ENCODE measurements around the gene NFATC1.

Gene NFATC1

GRCh38 chr18:79372461-79372860 is 23.3 kb upstream of the NFATC1 start:
- no peaks in the 10 kb centered on the region for H3K9me3 ChIP-seq (replicated peaks in 1 of 2; ENCODE audit: control insufficient read depth in 2 of 2, insufficient read depth in 1 of 2, low read depth in 1 of 2, low read length in 2 of 2)
- no peak overlapping the region for H3K4me3 ChIP-seq (ENCODE audit: low read length in 2 of 2)
- H2BK5ac ChIP-seq (ENCODE audit: low read length), result no peak overlapping the region
- H2AFZ ChIP-seq (ENCODE audit: low read length), result no peak overlapping the region
- H2AK5ac ChIP-seq (ENCODE audit: low read depth, low read length), result no peak overlapping the region
- no peak overlapping the region for H3K4ac ChIP-seq (ENCODE audit: low read length)
- no peak overlapping the region for H4K8ac ChIP-seq (ENCODE audit: low read depth, low read length)
- no peaks in the 10 kb centered on the region for H3K27me3 ChIP-seq (ENCODE audit: control insufficient read depth in 3 of 3, insufficient read depth in 3 of 3, low read depth in 1 of 3, low read length in 3 of 3)
- WGBS, 2 donors (ENCODE audit: extremely low coverage in 2 of 2, insufficient read length in 2 of 2, insufficient replicate concordance in 1 of 2), result no CpG with 5 or more reads among the region's 10 CpGs
- H3K4me2 ChIP-seq (ENCODE audit: insufficient read depth, low read length, poor library complexity, severe bottlenecking), result no peak overlapping the region
- no peak for DNase-seq (ENCODE audit: low spot score)
- H2BK12ac ChIP-seq (ENCODE audit: low read length), result no peak overlapping the region
- H3K14ac ChIP-seq (ENCODE audit: low read length), result no peak overlapping the region
- peaks cover 9 to 23% of the 10 kb centered on the region in 2 donors for H3K36me3 ChIP-seq (replicated peaks in 1 of 2; ENCODE audit: control insufficient read depth in 2 of 2, insufficient read depth in 2 of 2, low read length in 2 of 2)
- no peak overlapping the region for H3K18ac ChIP-seq (ENCODE audit: low read length)
- H4K91ac ChIP-seq (ENCODE audit: low read depth, low read length, poor library complexity), result no peak overlapping the region
- no peak overlapping the region for H2BK15ac ChIP-seq (ENCODE audit: low read length)
- no peak overlapping the region for H2BK120ac ChIP-seq (ENCODE audit: low read depth, low read length)
- H3K4me1 ChIP-seq (ENCODE audit: control insufficient read depth in 2 of 2, insufficient read depth in 1 of 2, low read depth in 1 of 2, low read length in 2 of 2), result no peaks in the 10 kb centered on the region
- H3K9ac ChIP-seq (ENCODE audit: low read depth, low read length, poor library complexity), result no peak overlapping the region
- no peak overlapping the region for H3K27ac ChIP-seq (replicated peaks; ENCODE audit: low read length)
- no peak overlapping the region for H3K23ac ChIP-seq (ENCODE audit: low read depth, low read length, poor library complexity)
- H3K79me1 ChIP-seq (ENCODE audit: low read depth, low read length), result no peaks in the 10 kb centered on the region

GRCh38 chr18:79372991-79373390 is 22.7 kb upstream of the NFATC1 start:
- Histone ChIP-seq H2AFZ (ENCODE audit: low read length) (no peak overlapping the region), H2BK12ac (ENCODE audit: low read length) (no peak overlapping the region), H3K4me1 (ENCODE audit: control insufficient read depth in 2 of 2, insufficient read depth in 1 of 2, low read depth in 1 of 2, low read length in 2 of 2) (no peaks in the 10 kb centered on the region), H3K79me1 (ENCODE audit: low read depth, low read length) (no peaks in the 10 kb centered on the region), H3K4me2 (ENCODE audit: insufficient read depth, low read length, poor library complexity, severe bottlenecking) (no peak overlapping the region), H3K18ac (ENCODE audit: low read length) (no peak overlapping the region), H3K36me3 (replicated peaks in 1 of 2; ENCODE audit: control insufficient read depth in 2 of 2, insufficient read depth in 2 of 2, low read length in 2 of 2) (peaks cover 9 to 27% of the 10 kb centered on the region in 2 donors), H4K8ac (ENCODE audit: low read depth, low read length) (no peak overlapping the region), H3K4ac (ENCODE audit: low read length) (no peak overlapping the region), H2AK5ac (ENCODE audit: low read depth, low read length) (no peak overlapping the region), H3K27ac (replicated peaks; ENCODE audit: low read length) (no peak overlapping the region), H2BK5ac (ENCODE audit: low read length) (no peak overlapping the region), H3K4me3 (ENCODE audit: low read length in 2 of 2) (no peak overlapping the region), H3K23ac (ENCODE audit: low read depth, low read length, poor library complexity) (no peak overlapping the region), H3K27me3 (ENCODE audit: control insufficient read depth in 3 of 3, insufficient read depth in 3 of 3, low read depth in 1 of 3, low read length in 3 of 3) (no peaks in the 10 kb centered on the region), H3K9ac (ENCODE audit: low read depth, low read length, poor library complexity) (no peak overlapping the region), H2BK15ac (ENCODE audit: low read length) (no peak overlapping the region), H3K9me3 (replicated peaks in 1 of 2; ENCODE audit: control insufficient read depth in 2 of 2, insufficient read depth in 1 of 2, low read depth in 1 of 2, low read length in 2 of 2) (no peaks in the 10 kb centered on the region), H3K14ac (ENCODE audit: low read length) (no peak overlapping the region), H2BK120ac (ENCODE audit: low read depth, low read length) (no peak overlapping the region), H4K91ac (ENCODE audit: low read depth, low read length, poor library complexity) (no peak overlapping the region)
- WGBS, 2 donors (ENCODE audit: extremely low coverage in 2 of 2, insufficient read length in 2 of 2, insufficient replicate concordance in 1 of 2), result no CpG with 5 or more reads among the region's 2 CpGs
- DNase-seq (ENCODE audit: low spot score), result no peak

GRCh38 chr18:79373736-79374135 is 22.0 kb upstream of the NFATC1 start:
- Histone ChIP-seq H2BK15ac (ENCODE audit: low read length) (no peak overlapping the region), H3K27ac (replicated peaks; ENCODE audit: low read length) (no peak overlapping the region), H2BK5ac (ENCODE audit: low read length) (no peak overlapping the region), H3K23ac (ENCODE audit: low read depth, low read length, poor library complexity) (no peak overlapping the region), H3K4me1 (ENCODE audit: control insufficient read depth in 2 of 2, insufficient read depth in 1 of 2, low read depth in 1 of 2, low read length in 2 of 2) (peaks cover 0 to 3% of the 10 kb centered on the region in 2 donors), H3K4ac (ENCODE audit: low read length) (no peak overlapping the region), H3K9me3 (replicated peaks in 1 of 2; ENCODE audit: control insufficient read depth in 2 of 2, insufficient read depth in 1 of 2, low read depth in 1 of 2, low read length in 2 of 2) (no peaks in the 10 kb centered on the region), H3K27me3 (ENCODE audit: control insufficient read depth in 3 of 3, insufficient read depth in 3 of 3, low read depth in 1 of 3, low read length in 3 of 3) (no peaks in the 10 kb centered on the region), H3K4me2 (ENCODE audit: insufficient read depth, low read length, poor library complexity, severe bottlenecking) (no peak overlapping the region), H4K8ac (ENCODE audit: low read depth, low read length) (no peak overlapping the region), H3K18ac (ENCODE audit: low read length) (no peak overlapping the region), H2AFZ (ENCODE audit: low read length) (no peak overlapping the region), H4K91ac (ENCODE audit: low read depth, low read length, poor library complexity) (no peak overlapping the region), H2AK5ac (ENCODE audit: low read depth, low read length) (no peak overlapping the region), H2BK120ac (ENCODE audit: low read depth, low read length) (no peak overlapping the region), H3K79me1 (ENCODE audit: low read depth, low read length) (no peaks in the 10 kb centered on the region), H3K36me3 (replicated peaks in 1 of 2; ENCODE audit: control insufficient read depth in 2 of 2, insufficient read depth in 2 of 2, low read length in 2 of 2) (peaks cover 9 to 32% of the 10 kb centered on the region in 2 donors), H3K9ac (ENCODE audit: low read depth, low read length, poor library complexity) (no peak overlapping the region), H2BK12ac (ENCODE audit: low read length) (no peak overlapping the region), H3K4me3 (ENCODE audit: low read length in 2 of 2) (no peak overlapping the region), H3K14ac (ENCODE audit: low read length) (no peak overlapping the region)
- DNase-seq (ENCODE audit: low spot score), result no peak
- no CpG with 5 or more reads among the region's 17 CpGs for WGBS, 2 donors (ENCODE audit: extremely low coverage in 2 of 2, insufficient read length in 2 of 2, insufficient replicate concordance in 1 of 2)

GRCh38 chr18:79374408-79375171 is 21.1 kb upstream of the NFATC1 start:
- H4K91ac ChIP-seq (ENCODE audit: low read depth, low read length, poor library complexity), result no peak overlapping the region
- H3K4me3 ChIP-seq (ENCODE audit: low read length in 2 of 2), result no peak overlapping the region
- H2AFZ ChIP-seq (ENCODE audit: low read length), result no peak overlapping the region
- no peak overlapping the region for H2AK5ac ChIP-seq (ENCODE audit: low read depth, low read length)
- WGBS, 2 donors (ENCODE audit: extremely low coverage in 2 of 2, insufficient read length in 2 of 2, insufficient replicate concordance in 1 of 2), result no CpG with 5 or more reads among the region's 32 CpGs
- no peak for DNase-seq (ENCODE audit: low spot score)
- no peak overlapping the region for H3K9ac ChIP-seq (ENCODE audit: low read depth, low read length, poor library complexity)
- H4K8ac ChIP-seq (ENCODE audit: low read depth, low read length), result no peak overlapping the region
- H3K18ac ChIP-seq (ENCODE audit: low read length), result no peak overlapping the region
- H3K27me3 ChIP-seq (ENCODE audit: control insufficient read depth in 3 of 3, insufficient read depth in 3 of 3, low read depth in 1 of 3, low read length in 3 of 3), result no peaks in the 10 kb centered on the region
- H2BK12ac ChIP-seq (ENCODE audit: low read length), result no peak overlapping the region
- H2BK120ac ChIP-seq (ENCODE audit: low read depth, low read length), result no peak overlapping the region
- no peak overlapping the region for H2BK5ac ChIP-seq (ENCODE audit: low read length)
- H3K4me2 ChIP-seq (ENCODE audit: insufficient read depth, low read length, poor library complexity, severe bottlenecking), result no peak overlapping the region
- H3K23ac ChIP-seq (ENCODE audit: low read depth, low read length, poor library complexity), result peak overlapping the region; percentile 58
- H3K36me3 ChIP-seq (replicated peaks in 1 of 2; ENCODE audit: control insufficient read depth in 2 of 2, insufficient read depth in 2 of 2, low read length in 2 of 2), result peaks cover 9 to 32% of the 10 kb centered on the region in 2 donors
- H3K27ac ChIP-seq (replicated peaks; ENCODE audit: low read length), result no peak overlapping the region
- H3K4ac ChIP-seq (ENCODE audit: low read length), result no peak overlapping the region
- H3K79me1 ChIP-seq (ENCODE audit: low read depth, low read length), result no peaks in the 10 kb centered on the region
- no peak overlapping the region for H2BK15ac ChIP-seq (ENCODE audit: low read length)
- H3K4me1 ChIP-seq (ENCODE audit: control insufficient read depth in 2 of 2, insufficient read depth in 1 of 2, low read depth in 1 of 2, low read length in 2 of 2), result peaks cover 0 to 3% of the 10 kb centered on the region in 2 donors
- H3K14ac ChIP-seq (ENCODE audit: low read length), result no peak overlapping the region
- no peaks in the 10 kb centered on the region for H3K9me3 ChIP-seq (replicated peaks in 1 of 2; ENCODE audit: control insufficient read depth in 2 of 2, insufficient read depth in 1 of 2, low read depth in 1 of 2, low read length in 2 of 2)

All from neuronal stem cell (in vitro differentiated cells).